ENCODE measurements around the gene ZNF41. TPM values are rescaled to one million over a fixed set of nuclear protein-coding genes. Genes with fewer than 3 reads are reported as not detected.
"Not testable (repeated sequence)": the region's sequence is repeated elsewhere in the genome, so short reads cannot be mapped to it uniquely, and the experiment has no call there.

Gene ZNF41
- total and polyA plus RNA-seq, 2 experiments from 2014 or later, result 2.0 to 6.3 TPM

DNA sequence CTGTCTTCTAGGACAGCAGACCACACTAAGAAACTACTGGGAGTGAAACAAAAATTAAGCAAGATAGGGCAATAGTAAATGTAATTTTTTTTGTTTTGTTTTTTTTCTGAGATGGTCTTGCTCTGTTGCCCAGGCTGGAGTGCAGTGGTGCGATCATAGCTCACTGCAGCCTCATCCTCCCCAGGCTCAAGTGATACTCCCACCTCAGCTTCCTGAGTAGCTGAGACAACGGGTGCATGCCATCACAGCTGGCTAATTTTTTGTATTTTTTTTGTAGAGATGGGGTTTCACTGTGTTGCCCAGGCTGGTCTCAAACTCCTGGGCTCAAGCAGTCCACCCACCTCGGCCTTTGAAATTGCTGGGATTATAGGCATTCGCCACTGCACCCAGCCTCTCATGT, 9.1 kb upstream of the ZNF41 start:
- H3K9me3 Mint-ChIP-seq, result not testable (repeated sequence)

DNA sequence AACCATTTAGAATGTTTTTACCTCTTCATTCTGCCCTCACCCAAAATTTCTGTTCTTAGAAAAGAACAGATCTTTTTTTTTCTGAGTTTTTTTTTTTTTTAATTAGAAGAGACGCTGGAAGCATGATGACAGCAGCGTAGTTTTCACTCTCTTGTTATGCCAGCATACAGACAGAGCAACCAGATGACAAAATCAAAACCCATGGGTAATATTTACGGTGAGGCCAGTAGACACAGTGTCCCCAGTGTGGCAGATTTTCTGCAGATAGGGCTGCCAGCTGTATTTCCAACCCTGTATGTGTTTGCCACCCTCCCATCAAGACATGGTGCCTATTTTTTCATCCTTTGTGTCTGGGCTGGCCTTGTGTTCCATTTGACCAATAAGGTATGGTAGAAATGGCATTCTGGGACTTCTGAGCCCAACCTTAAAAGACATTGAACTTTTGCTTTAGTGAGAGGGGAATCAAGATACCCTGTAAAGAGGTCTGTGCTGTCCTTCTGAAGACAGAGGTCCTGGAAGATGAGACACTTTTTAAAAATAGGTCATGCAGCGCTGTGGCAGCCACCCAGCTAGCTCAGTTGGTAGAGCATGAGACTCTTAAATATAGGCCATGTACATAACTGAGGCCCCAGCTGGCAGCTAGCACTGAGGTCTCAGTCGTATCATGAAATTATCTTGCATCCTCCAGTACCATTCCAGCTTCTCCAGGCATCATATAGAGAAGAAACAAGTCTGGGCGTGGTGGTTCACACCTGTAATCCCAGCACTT, 6.7 kb upstream of the ZNF41 start:
- no peak overlapping the region for H3K4me3 ChIP-seq
- ATAC-seq, result no peak
- H3K27ac ChIP-seq (ENCODE audit: low read depth), result no peak overlapping the region
- no peak for DNase-seq (ENCODE audit: low spot score)
- no peak overlapping the region for H3K4me2 ChIP-seq
- H3K36me3 ChIP-seq (ENCODE audit: insufficient read depth), result no peaks in the 10 kb centered on the region
- no peaks in the 10 kb centered on the region for H3K9me2 ChIP-seq (ENCODE audit: insufficient read depth)
- no peaks in the 10 kb centered on the region for H4K20me1 ChIP-seq (replicated peaks; ENCODE audit: insufficient read depth)
- H3K4me1 ChIP-seq (ENCODE audit: insufficient read depth), result no peaks in the 10 kb centered on the region
- Mint-ChIP-seq H3K9me3 (no peaks in the 10 kb centered on the region), H3K27ac (no peak overlapping the region), H3K4me3 (no peak overlapping the region), H3K27me3 (ENCODE audit: insufficient read depth, low read depth, poor library complexity) (no peaks in the 10 kb centered on the region), H3K36me3 (ENCODE audit: low read depth) (no peaks in the 10 kb centered on the region; the same call in 2 of the 3 replicates), H3K4me1 (0 out of 3 replicates have a peak, but pooled peaks cover 3% of the 10 kb centered on the region)
- H2AFZ ChIP-seq, result no peak overlapping the region
- H3K27me3 ChIP-seq (ENCODE audit: insufficient read depth), result no peaks in the 10 kb centered on the region
- no peaks in the 10 kb centered on the region for H3F3A ChIP-seq (replicated peaks; ENCODE audit: low read depth)
- H3K79me2 ChIP-seq (replicated peaks; ENCODE audit: insufficient read depth), result peaks cover 4% of the 10 kb centered on the region
- TF ChIP-seq, protein P1, sequence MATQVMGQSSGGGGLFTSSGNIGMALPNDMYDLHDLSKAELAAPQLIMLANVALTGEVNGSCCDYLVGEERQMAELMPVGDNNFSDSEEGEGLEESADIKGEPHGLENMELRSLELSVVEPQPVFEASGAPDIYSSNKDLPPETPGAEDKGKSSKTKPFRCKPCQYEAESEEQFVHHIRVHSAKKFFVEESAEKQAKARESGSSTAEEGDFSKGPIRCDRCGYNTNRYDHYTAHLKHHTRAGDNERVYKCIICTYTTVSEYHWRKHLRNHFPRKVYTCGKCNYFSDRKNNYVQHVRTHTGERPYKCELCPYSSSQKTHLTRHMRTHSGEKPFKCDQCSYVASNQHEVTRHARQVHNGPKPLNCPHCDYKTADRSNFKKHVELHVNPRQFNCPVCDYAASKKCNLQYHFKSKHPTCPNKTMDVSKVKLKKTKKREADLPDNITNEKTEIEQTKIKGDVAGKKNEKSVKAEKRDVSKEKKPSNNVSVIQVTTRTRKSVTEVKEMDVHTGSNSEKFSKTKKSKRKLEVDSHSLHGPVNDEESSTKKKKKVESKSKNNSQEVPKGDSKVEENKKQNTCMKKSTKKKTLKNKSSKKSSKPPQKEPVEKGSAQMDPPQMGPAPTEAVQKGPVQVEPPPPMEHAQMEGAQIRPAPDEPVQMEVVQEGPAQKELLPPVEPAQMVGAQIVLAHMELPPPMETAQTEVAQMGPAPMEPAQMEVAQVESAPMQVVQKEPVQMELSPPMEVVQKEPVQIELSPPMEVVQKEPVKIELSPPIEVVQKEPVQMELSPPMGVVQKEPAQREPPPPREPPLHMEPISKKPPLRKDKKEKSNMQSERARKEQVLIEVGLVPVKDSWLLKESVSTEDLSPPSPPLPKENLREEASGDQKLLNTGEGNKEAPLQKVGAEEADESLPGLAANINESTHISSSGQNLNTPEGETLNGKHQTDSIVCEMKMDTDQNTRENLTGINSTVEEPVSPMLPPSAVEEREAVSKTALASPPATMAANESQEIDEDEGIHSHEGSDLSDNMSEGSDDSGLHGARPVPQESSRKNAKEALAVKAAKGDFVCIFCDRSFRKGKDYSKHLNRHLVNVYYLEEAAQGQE (IDR thresholded peaks at IDR 0.05; ENCODE audit: unreplicated experiment), result no peak
- TF ChIP-seq, protein P2, sequence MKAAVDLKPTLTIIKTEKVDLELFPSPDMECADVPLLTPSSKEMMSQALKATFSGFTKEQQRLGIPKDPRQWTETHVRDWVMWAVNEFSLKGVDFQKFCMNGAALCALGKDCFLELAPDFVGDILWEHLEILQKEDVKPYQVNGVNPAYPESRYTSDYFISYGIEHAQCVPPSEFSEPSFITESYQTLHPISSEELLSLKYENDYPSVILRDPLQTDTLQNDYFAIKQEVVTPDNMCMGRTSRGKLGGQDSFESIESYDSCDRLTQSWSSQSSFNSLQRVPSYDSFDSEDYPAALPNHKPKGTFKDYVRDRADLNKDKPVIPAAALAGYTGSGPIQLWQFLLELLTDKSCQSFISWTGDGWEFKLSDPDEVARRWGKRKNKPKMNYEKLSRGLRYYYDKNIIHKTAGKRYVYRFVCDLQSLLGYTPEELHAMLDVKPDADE (IDR thresholded peaks at IDR 0.05), result no peak
- TF ChIP-seq CREB1 (CRISPR knock-in tag; IDR thresholded peaks at IDR 0.05; ENCODE audit: low read depth) (no peak), EZH2phosphoT487 (IDR thresholded peaks at IDR 0.05; ENCODE audit: unreplicated experiment) (no peak), POLR2AphosphoS5 (IDR thresholded peaks at IDR 0.05; ENCODE audit: low read depth) (no peak), NANOG (IDR thresholded peaks at IDR 0.05; ENCODE audit: borderline replicate concordance) (no peak), ZNF331 (CRISPR knock-in tag; IDR thresholded peaks at IDR 0.05; ENCODE audit: low read depth) (no peak), EZH2 (IDR thresholded peaks at IDR 0.05; ENCODE audit: low read depth, unreplicated experiment) (no peak), JUNB (IDR thresholded peaks at IDR 0.05; ENCODE audit: unreplicated experiment) (no peak), ZNF114 (CRISPR knock-in tag; IDR thresholded peaks at IDR 0.05) (no peak), STAT1 (IDR thresholded peaks at IDR 0.05; ENCODE audit: unreplicated experiment) (no peak)
- TF ChIP-seq, protein P3, sequence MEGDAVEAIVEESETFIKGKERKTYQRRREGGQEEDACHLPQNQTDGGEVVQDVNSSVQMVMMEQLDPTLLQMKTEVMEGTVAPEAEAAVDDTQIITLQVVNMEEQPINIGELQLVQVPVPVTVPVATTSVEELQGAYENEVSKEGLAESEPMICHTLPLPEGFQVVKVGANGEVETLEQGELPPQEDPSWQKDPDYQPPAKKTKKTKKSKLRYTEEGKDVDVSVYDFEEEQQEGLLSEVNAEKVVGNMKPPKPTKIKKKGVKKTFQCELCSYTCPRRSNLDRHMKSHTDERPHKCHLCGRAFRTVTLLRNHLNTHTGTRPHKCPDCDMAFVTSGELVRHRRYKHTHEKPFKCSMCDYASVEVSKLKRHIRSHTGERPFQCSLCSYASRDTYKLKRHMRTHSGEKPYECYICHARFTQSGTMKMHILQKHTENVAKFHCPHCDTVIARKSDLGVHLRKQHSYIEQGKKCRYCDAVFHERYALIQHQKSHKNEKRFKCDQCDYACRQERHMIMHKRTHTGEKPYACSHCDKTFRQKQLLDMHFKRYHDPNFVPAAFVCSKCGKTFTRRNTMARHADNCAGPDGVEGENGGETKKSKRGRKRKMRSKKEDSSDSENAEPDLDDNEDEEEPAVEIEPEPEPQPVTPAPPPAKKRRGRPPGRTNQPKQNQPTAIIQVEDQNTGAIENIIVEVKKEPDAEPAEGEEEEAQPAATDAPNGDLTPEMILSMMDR (conservative IDR thresholded peaks at IDR 0.05; ENCODE audit: low read depth in 2 of 2), result no peak

More for the DNA sequence above, 9.1 kb upstream of the ZNF41 start:
- not testable (repeated sequence) for H3K9me2 ChIP-seq (ENCODE audit: insufficient read depth); H3K36me3 Mint-ChIP-seq (ENCODE audit: low read depth); H3K4me3 ChIP-seq; DNase-seq (ENCODE audit: low spot score); H3K4me1 Mint-ChIP-seq; H3K4me1 ChIP-seq (ENCODE audit: insufficient read depth); H4K20me1 ChIP-seq (replicated peaks; ENCODE audit: insufficient read depth); H3K27me3 ChIP-seq (ENCODE audit: insufficient read depth); H3K27ac Mint-ChIP-seq; H3K79me2 ChIP-seq (replicated peaks; ENCODE audit: insufficient read depth); H3K27me3 Mint-ChIP-seq (ENCODE audit: insufficient read depth, low read depth, poor library complexity); H3K4me2 ChIP-seq; H3K36me3 ChIP-seq (ENCODE audit: insufficient read depth); H2AFZ ChIP-seq; H3F3A ChIP-seq (replicated peaks; ENCODE audit: low read depth); H3K27ac ChIP-seq (ENCODE audit: low read depth); H3K4me3 Mint-ChIP-seq; ATAC-seq

All from GM23338 (cell line).